ENCODE results near the gene OGDH. TPM values are rescaled to one million over a fixed set of nuclear protein-coding genes. Genes with fewer than 3 reads are reported as not detected.

Gene OGDH
- total and polyA plus RNA-seq, 7 donors, result 176 to 500 (median 252) TPM

- H3K4me1 ChIP-seq, result peaks cover 73% of the 10 kb centered on the region
- no peaks in the 10 kb centered on the region for H3K27me3 ChIP-seq (ENCODE audit: insufficient read depth in 3 of 3, low read length in 2 of 3)
- 59 to 78% (median 61%) methylated on average over 11 of the region's 11 CpGs for WGBS, 3 donors
- H3K4me3 ChIP-seq, result no peak overlapping the region
- peak overlapping the region; percentile 75 for H3K27ac ChIP-seq
- H3K36me3 ChIP-seq (ENCODE audit: insufficient read depth in 1 of 2, low read depth in 1 of 2), result peaks cover 0 to 20% of the 10 kb centered on the region in 2 donors
- ATAC-seq (peak; percentile 71 to 89 (median 86)), DNase-seq (peak; percentile 56 to 71)
- no peaks in the 10 kb centered on the region for H3K9me3 ChIP-seq
- no peak for TF ChIP-seq CTCF (IDR thresholded peaks at IDR 0.05)
- intact Hi-C loops (cut with DNase I), result no loop called here
Measured at GRCh38 chr7:44621034-44621749, 14.8 kb downstream of the OGDH start.

GRCh38 chr7:44621750-44622103 is 15.3 kb downstream of the OGDH start:
- ATAC-seq, result peak in 1 of 4 donors; percentile 25

GRCh38 chr7:44622342-44623151 is 16.1 kb downstream of the OGDH start:
- Histone ChIP-seq H3K9me3 (no peaks in the 10 kb centered on the region), H3K4me3 (peak overlapping the region; percentile 1), H3K4me1 (peaks cover 62% of the 10 kb centered on the region), H3K36me3 (ENCODE audit: insufficient read depth in 1 of 2, low read depth in 1 of 2) (peaks cover 0 to 34% of the 10 kb centered on the region in 2 donors), H3K27ac (peak overlapping the region; percentile 75), H3K27me3 (ENCODE audit: insufficient read depth in 3 of 3, low read length in 2 of 3) (no peaks in the 10 kb centered on the region)
- WGBS, 3 donors, result 42 to 55% (median 44%) methylated on average over 5 of the region's 5 CpGs
- no peak for TF ChIP-seq CTCF (IDR thresholded peaks at IDR 0.05)
- ATAC-seq (peak; percentile 54 to 68 (median 62)), DNase-seq (no peak)
- intact Hi-C loops (cut with DNase I), result no loop called here

More at GRCh38 chr7:44621750-44622103, 15.3 kb downstream of the OGDH start:
- WGBS, 3 donors, result 52 to 77% (median 56%) methylated on average over 5 of the region's 5 CpGs
- no peak overlapping the region for H3K4me3 ChIP-seq
- peaks cover 69% of the 10 kb centered on the region for H3K4me1 ChIP-seq
- H3K9me3 ChIP-seq, result no peaks in the 10 kb centered on the region
- no peak for TF ChIP-seq CTCF (IDR thresholded peaks at IDR 0.05)
- DNase-seq, result no peak
- intact Hi-C loops (cut with DNase I), result no loop called here
- H3K27ac ChIP-seq, result peak overlapping the region; percentile 75
- H3K27me3 ChIP-seq (ENCODE audit: insufficient read depth in 3 of 3, low read length in 2 of 3), result no peaks in the 10 kb centered on the region
- H3K36me3 ChIP-seq (ENCODE audit: insufficient read depth in 1 of 2, low read depth in 1 of 2), result peaks cover 0 to 26% of the 10 kb centered on the region in 2 donors

- ATAC-seq (no peak), DNase-seq (no peak)
- WGBS, 3 donors, result 70 to 82% (median 71%) methylated on average over 9 of the region's 9 CpGs
- Histone ChIP-seq H3K27me3 (ENCODE audit: insufficient read depth in 3 of 3, low read length in 2 of 3) (no peaks in the 10 kb centered on the region), H3K27ac (peak overlapping the region; percentile 59), H3K4me3 (no peak overlapping the region), H3K9me3 (no peaks in the 10 kb centered on the region), H3K4me1 (peaks cover 49% of the 10 kb centered on the region), H3K36me3 (ENCODE audit: insufficient read depth in 1 of 2, low read depth in 1 of 2) (peaks cover 0 to 33% of the 10 kb centered on the region in 2 donors)
- no peak for TF ChIP-seq CTCF (IDR thresholded peaks at IDR 0.05)
- intact Hi-C loops (cut with DNase I), result no loop called here
Measured at GRCh38 chr7:44624318-44624717, 17.9 kb downstream of the OGDH start.

All from psoas muscle (tissue), 8 donors.